Bronchial epithelial cell (primary cell): ENCODE data around the gene FGD4. TPM values are rescaled to one million over a fixed set of nuclear protein-coding genes. Genes with fewer than 3 reads are reported as not detected.
"Not testable (repeated sequence)": the region's sequence is repeated elsewhere in the genome, so short reads cannot be mapped to it uniquely, and the experiment has no call there.

Source experiments
- DNase-seq: peaks from one replicate; pipeline ENCODE4 v3.0.0-alpha.2; 2010; ENCODE audit warnings: low read depth
- FAIRE-seq: peaks from 2 replicates; lab custom pipeline; 2011; peaks lifted over from hg19 to GRCh38; lab: Jason Lieb, UNC
- H3K27me3 ChIP-seq: 2 replicates; pipeline ENCODE4 v1.5.1; 2011; ENCODE audit warnings: low read length; ENCODE audit not compliant: control insufficient read depth, insufficient read depth
- H3K36me3 ChIP-seq: 2 replicates; pipeline ENCODE4 v1.5.1; 2011; ENCODE audit warnings: low read length; ENCODE audit not compliant: control insufficient read depth, insufficient read depth
- H3K4me3 ChIP-seq: 2 replicates; pipeline ENCODE4 v1.5.1; 2011; ENCODE audit warnings: mild to moderate bottlenecking, low read depth, low read length, control low read depth
- CTCF ChIP-seq: IDR thresholded peaks from 2 replicates; pipeline ENCODE4 v1.5.1; 2011; ENCODE audit warnings: mild to moderate bottlenecking, moderate library complexity, low read length, control low read depth, inconsistent platforms; ENCODE audit not compliant: insufficient read depth, severe bottlenecking
- total RNA-seq: library from RNA; depleted of rRNA; stranded (reverse); fragments of >200 nt; gene quantifications from 2 replicates; pipeline ENCODE4 v1.2.1, GENCODE V29; 2014

The FGD4 gene
- total RNA-seq, 1 donor from 2014 or later = 22.9 TPM

DNA sequence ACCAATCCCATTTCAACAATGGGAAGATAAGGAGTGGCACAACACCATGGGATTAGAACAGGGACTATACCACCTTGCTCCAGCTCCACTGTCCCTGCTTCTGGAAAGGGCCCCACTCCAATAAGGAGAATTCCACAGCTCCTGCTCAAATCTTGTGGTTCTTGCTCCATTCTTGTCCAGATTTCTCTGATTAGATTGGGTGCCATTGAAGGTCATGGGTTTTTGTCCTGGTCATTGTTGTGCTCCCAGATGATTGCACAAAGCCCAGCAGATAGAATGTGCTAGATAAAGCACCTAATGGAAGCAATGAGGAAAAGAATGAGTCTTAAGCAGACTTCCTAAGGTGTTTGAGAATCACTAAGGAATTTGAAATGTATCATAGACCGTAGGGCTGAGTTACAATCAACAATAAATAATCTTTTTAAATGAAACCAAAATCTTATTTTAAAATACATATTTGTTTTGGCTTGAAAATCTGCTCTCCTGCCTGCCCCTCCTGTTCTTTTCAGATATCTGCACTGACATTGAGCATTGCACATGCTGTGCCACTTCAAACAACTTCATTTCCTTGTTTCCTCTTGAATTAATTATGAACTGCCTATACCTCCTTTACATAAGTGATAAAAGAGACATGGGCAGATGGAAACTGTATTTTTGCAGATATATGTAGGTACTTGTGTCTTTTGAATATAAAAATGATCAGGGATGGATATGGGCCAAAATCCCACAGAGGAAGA lies 115.9 kb downstream of the FGD4 start:
- no peaks in the 10 kb centered on the region for H3K36me3 ChIP-seq
- no peak for TF ChIP-seq CTCF
- no peaks in the 10 kb centered on the region for H3K27me3 ChIP-seq
- DNase-seq = no peak
- no peak for FAIRE-seq
- no peak overlapping the region for H3K4me3 ChIP-seq

GRCh38 chr12:32516230-32516629 lies 116.9 kb downstream of the FGD4 start:
- H3K36me3 ChIP-seq = no peaks in the 10 kb centered on the region
- DNase-seq (no peak), FAIRE-seq (no peak)
- no peak for TF ChIP-seq CTCF
- H3K4me3 ChIP-seq = no peak overlapping the region
- no peaks in the 10 kb centered on the region for H3K27me3 ChIP-seq

GRCh38 chr12:32517966-32518365 lies 118.6 kb downstream of the FGD4 start:
- Histone ChIP-seq H3K27me3 (no peaks in the 10 kb centered on the region), H3K4me3 (no peak overlapping the region)
- FAIRE-seq = no peak

DNA sequence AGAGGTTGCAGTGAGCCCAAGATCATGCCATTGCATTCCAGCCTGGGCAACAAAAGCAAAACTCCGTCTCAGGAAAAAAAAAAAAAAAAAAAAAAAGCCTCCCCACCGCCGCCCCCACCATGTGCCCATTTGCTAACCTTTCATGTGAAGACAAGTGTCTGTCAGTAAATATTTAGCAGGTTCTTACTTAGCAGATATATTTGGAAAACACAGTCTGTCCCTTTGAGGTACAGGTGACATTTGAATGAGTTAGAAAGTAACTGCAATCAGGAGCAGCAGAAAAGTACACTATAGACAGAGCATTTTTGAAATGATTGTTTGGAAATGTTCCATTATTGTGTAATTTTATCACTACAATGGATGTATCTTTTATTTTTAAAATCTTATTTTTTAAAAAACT lies 119.7 kb downstream of the FGD4 start:
- FAIRE-seq (no peak), DNase-seq (no peak)
- H3K36me3 ChIP-seq = no peaks in the 10 kb centered on the region
- H3K4me3 ChIP-seq = no peak overlapping the region
- no peak for TF ChIP-seq CTCF
- H3K27me3 ChIP-seq = no peaks in the 10 kb centered on the region

More at GRCh38 chr12:32517966-32518365, 118.6 kb downstream of the FGD4 start:
- no peak for TF ChIP-seq CTCF
- H3K36me3 ChIP-seq = no peaks in the 10 kb centered on the region
- DNase-seq = no peak

DNA sequence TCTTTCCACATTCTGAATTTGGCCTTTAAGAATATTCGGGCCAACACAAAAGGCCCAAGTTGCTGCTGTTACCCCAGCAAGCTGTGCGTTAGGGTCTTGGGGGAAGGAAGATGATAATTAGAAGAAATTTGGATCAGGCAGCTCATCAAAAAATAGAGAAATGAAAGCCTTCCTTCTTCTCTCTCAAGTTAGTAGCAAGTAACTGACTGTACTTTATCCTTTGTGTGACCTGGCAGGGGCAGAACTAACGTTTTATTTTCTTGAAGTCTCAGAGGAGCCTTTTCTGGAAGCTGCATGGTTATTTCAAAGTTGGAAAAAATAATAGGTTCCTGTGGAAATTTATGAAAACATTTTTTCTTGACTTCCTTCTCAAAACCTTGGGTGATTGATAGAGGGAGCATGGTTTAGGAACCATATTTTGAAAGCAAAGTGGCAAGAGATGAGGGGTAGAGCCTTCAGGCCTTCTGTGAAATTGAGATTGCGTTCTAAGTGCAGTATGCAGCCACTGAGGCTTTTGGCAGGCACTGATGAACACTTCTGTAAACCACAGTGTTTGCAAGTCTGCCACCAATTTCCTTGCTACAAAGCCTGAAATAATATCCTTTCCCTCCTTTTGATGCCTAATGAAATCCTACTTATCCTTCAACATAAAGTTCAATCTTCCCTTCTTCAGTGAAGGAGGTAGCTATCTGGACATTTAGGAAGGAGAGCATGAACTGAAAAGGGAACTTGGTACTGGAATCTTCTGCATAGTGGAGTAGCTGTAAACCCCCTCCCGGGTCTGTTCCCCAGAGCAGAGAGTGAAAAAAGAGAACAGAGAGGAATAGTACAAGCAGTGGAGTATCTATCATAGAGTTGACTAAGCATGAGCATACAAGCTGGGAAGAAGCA lies 123.2 kb downstream of the FGD4 start:
- H3K4me3 ChIP-seq = no peak overlapping the region
- TF ChIP-seq CTCF = no peak
- no peaks in the 10 kb centered on the region for H3K27me3 ChIP-seq
- DNase-seq (no peak), FAIRE-seq (no peak)
- H3K36me3 ChIP-seq = no peaks in the 10 kb centered on the region

DNA sequence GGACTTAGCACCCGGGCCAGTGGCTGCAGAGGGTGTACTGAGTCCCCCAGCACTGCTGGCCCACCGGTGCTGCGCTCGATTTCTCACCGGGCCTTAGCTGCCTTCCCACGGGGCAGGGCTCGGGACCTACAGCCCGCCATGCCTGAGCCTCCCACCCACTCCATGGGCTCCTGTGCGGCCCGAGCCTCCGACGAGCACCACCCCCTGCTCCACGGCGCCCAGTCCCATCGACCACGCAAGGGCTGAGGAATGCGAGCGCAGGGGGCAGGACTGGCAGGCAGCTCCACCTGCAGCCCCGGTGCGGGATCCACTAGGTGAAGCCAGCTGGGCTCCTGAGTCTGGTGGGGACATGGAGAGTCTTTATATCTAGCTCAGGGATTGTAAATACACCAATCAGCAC lies 126.4 kb downstream of the FGD4 start:
- not testable (repeated sequence) for DNase-seq, H3K4me3 ChIP-seq, H3K27me3 ChIP-seq, FAIRE-seq, H3K36me3 ChIP-seq

DNA sequence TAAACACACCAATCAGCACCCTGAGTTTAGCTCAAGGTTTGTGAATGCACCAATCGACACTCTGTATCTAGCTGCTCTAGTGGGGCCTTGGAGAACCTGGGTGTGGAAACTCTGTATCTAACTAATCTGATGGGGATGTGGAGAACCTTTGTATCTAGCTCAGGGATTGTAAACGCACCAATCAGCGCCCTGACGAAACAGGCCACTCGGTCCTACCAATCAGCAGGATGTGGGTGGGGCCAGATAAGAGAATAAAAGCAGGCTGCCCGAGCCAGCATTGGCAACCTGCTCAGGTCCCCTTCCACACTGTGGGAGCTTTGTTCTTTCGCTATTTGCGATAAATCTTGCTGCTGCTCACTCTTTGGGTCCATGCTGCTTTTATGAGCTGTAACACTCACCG lies 127.0 kb downstream of the FGD4 start:
- not testable (repeated sequence) for H3K27me3 ChIP-seq, H3K4me3 ChIP-seq, FAIRE-seq, H3K36me3 ChIP-seq, DNase-seq
